ENCODE results near the gene BTBD9. TPM values are rescaled to one million over a fixed set of nuclear protein-coding genes. Genes with fewer than 3 reads are reported as not detected.

The BTBD9 gene
- total and polyA plus RNA-seq, 4 donors = 8.7 to 73.9 (median 28.3) TPM

DNA sequence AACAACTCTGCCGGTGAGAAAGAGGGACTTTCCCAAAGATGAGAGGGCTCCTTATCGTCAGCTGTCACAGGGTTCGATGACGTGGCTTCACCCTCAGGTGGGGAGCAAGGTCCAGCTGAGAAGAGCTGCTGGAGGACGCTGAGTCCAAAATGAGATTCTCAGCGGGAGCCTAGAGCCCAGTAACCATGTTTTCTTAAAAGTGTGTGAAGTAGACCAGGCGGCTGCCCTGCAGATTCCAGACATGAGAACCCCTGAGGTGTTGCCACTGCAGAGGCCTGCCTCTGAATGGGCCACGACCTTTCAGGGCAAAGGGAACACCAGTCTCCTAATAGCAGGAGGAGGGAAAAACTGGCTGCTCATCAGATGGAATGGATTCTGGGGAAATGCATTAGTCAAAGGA, 375.1 kb downstream of the BTBD9 start:
- DNase-seq (no peak), ATAC-seq (ENCODE audit: insufficient read depth, low FRiP score) (no peak)
- H3K27me3 ChIP-seq (ENCODE audit: control insufficient read depth in 3 of 3, insufficient read depth in 3 of 3, low read length in 2 of 3) = no peaks in the 10 kb centered on the region
- H3K9ac ChIP-seq (ENCODE audit: insufficient read depth in 1 of 2, low read length in 2 of 2) = no peak overlapping the region
- WGBS, 2 donors = 73 to 88% methylated on average over 8 of the region's 8 CpGs
- peaks cover 0 to 9% (median 3%) of the 10 kb centered on the region in 5 donors for H3K4me1 ChIP-seq (ENCODE audit: control insufficient read depth in 5 of 5, insufficient read depth in 5 of 5, low read length in 5 of 5)
- no peak overlapping the region for H3K27ac ChIP-seq (ENCODE audit: low read depth in 1 of 2, low read length in 1 of 2)
- TF ChIP-seq, protein P1, sequence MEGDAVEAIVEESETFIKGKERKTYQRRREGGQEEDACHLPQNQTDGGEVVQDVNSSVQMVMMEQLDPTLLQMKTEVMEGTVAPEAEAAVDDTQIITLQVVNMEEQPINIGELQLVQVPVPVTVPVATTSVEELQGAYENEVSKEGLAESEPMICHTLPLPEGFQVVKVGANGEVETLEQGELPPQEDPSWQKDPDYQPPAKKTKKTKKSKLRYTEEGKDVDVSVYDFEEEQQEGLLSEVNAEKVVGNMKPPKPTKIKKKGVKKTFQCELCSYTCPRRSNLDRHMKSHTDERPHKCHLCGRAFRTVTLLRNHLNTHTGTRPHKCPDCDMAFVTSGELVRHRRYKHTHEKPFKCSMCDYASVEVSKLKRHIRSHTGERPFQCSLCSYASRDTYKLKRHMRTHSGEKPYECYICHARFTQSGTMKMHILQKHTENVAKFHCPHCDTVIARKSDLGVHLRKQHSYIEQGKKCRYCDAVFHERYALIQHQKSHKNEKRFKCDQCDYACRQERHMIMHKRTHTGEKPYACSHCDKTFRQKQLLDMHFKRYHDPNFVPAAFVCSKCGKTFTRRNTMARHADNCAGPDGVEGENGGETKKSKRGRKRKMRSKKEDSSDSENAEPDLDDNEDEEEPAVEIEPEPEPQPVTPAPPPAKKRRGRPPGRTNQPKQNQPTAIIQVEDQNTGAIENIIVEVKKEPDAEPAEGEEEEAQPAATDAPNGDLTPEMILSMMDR (IDR thresholded peaks at IDR 0.05; ENCODE audit: control extremely low read depth, extremely low read depth) = no peak
- no peak overlapping the region for H3K4me3 ChIP-seq
- no peaks in the 10 kb centered on the region for H3K9me3 ChIP-seq (ENCODE audit: control insufficient read depth in 4 of 4, insufficient read depth in 3 of 4, low read length in 3 of 4)
- H3K36me3 ChIP-seq (ENCODE audit: control insufficient read depth in 4 of 4, insufficient read depth in 4 of 4, low read length in 4 of 4) = peaks cover 0 to 2% (median 0%) of the 10 kb centered on the region in 4 donors

DNA sequence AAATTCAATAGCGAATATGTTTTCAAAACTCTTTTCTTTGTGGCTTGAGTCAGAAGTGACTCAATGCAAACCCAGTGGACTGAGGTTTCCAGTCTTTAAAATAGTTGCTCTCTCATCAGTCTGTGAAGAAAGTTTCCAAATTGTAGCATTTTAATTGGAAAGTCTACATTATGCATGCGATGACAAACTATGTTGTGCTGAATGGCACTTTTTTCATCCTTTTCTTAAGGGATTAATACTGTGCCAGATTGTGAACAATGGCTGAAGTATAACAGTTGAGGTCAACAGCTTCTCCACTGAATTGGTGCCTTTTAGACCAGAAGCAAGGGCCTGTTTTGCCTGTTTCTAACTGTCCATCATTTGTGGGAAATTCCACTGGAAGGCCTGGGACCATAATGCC, 377.1 kb downstream of the BTBD9 start:
- H3K9ac ChIP-seq (ENCODE audit: insufficient read depth in 1 of 2, low read length in 2 of 2) = no peak overlapping the region
- 89 to 95% methylated on average over 2 of the region's 2 CpGs for WGBS, 2 donors
- ATAC-seq (ENCODE audit: insufficient read depth, low FRiP score) (no peak), DNase-seq (no peak)
- TF ChIP-seq, protein P1 (IDR thresholded peaks at IDR 0.05; ENCODE audit: control extremely low read depth, extremely low read depth) = no peak
- peak overlapping the region in 1 of 2 donors; percentile 69 for H3K27ac ChIP-seq (ENCODE audit: low read depth in 1 of 2, low read length in 1 of 2)
- H3K36me3 ChIP-seq (ENCODE audit: control insufficient read depth in 4 of 4, insufficient read depth in 4 of 4, low read length in 4 of 4) = peaks cover 0 to 3% (median under 1%) of the 10 kb centered on the region in 4 donors
- no peak overlapping the region for H3K4me3 ChIP-seq
- H3K9me3 ChIP-seq (ENCODE audit: control insufficient read depth in 4 of 4, insufficient read depth in 3 of 4, low read length in 3 of 4) = no peaks in the 10 kb centered on the region
- peaks cover 0 to 13% (median 0%) of the 10 kb centered on the region in 5 donors for H3K4me1 ChIP-seq (ENCODE audit: control insufficient read depth in 5 of 5, insufficient read depth in 5 of 5, low read length in 5 of 5)
- no peaks in the 10 kb centered on the region for H3K27me3 ChIP-seq (ENCODE audit: control insufficient read depth in 3 of 3, insufficient read depth in 3 of 3, low read length in 2 of 3)

DNA sequence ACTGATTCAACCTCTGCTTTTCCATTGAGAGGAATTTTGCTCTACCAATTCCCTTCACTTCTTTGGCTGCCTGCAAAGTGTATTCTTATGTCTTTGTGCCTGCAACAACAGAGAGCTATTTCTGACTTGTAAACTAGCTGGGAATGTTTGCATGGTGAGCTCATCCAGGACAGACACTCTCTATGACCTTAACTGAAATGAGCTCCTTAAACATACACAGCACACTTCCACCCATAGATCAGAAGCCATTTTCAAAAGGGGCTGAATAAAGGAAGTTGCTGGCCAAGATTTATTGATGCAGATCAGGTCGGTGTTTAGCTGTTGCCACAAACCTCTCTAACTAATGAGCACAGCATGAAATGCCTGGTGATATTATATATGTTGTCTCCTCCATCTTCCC, 377.7 kb downstream of the BTBD9 start:
- WGBS, 2 donors = 15 to 46% methylated on average over 1 of the region's 1 CpG
- H3K4me3 ChIP-seq = no peak overlapping the region
- DNase-seq (peak; percentile 17 to 70 (median 38)), ATAC-seq (ENCODE audit: insufficient read depth, low FRiP score) (no peak)
- no peaks in the 10 kb centered on the region for H3K27me3 ChIP-seq (ENCODE audit: control insufficient read depth in 3 of 3, insufficient read depth in 3 of 3, low read length in 2 of 3)
- peak overlapping the region in 1 of 2 donors; percentile 69 for H3K27ac ChIP-seq (ENCODE audit: low read depth in 1 of 2, low read length in 1 of 2)
- peaks cover 0 to 13% (median 0%) of the 10 kb centered on the region in 5 donors for H3K4me1 ChIP-seq (ENCODE audit: control insufficient read depth in 5 of 5, insufficient read depth in 5 of 5, low read length in 5 of 5)
- TF ChIP-seq, protein P1 (IDR thresholded peaks at IDR 0.05; ENCODE audit: control extremely low read depth, extremely low read depth) = no peak
- H3K9me3 ChIP-seq (ENCODE audit: control insufficient read depth in 4 of 4, insufficient read depth in 3 of 4, low read length in 3 of 4) = no peaks in the 10 kb centered on the region
- peaks cover 0 to 3% (median under 1%) of the 10 kb centered on the region in 4 donors for H3K36me3 ChIP-seq (ENCODE audit: control insufficient read depth in 4 of 4, insufficient read depth in 4 of 4, low read length in 4 of 4)
- no peak overlapping the region for H3K9ac ChIP-seq (ENCODE audit: insufficient read depth in 1 of 2, low read length in 2 of 2)

DNA sequence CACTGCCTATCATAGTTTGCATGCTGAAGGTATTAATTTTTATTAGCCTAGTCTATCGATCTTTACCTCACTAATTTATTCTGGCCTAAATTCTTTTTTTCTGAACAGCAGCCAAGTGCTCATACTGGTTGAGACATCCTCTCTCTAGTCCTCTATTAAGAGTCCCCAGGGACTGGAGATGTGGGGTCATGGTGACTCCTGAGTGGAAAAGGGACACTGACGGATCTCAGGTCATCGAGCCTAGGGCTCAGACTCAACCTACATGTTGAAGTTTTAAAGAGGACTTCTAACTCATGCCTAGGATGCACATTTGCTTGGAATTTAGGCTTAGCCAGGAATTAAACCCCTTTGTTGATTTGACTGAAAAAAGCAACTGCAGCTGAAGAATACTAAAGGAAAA, 378.1 kb downstream of the BTBD9 start:
- DNase-seq = no peak
- H3K9ac ChIP-seq (ENCODE audit: insufficient read depth in 1 of 2, low read length in 2 of 2) = no peak overlapping the region
- 75 to 92% methylated on average over 3 of the region's 3 CpGs for WGBS, 2 donors

More for the DNA sequence above, 378.1 kb downstream of the BTBD9 start:
- Histone ChIP-seq H3K4me3 (no peak overlapping the region), H3K36me3 (ENCODE audit: control insufficient read depth in 4 of 4, insufficient read depth in 4 of 4, low read length in 4 of 4) (peaks cover 0 to 3% (median under 1%) of the 10 kb centered on the region in 4 donors), H3K4me1 (ENCODE audit: control insufficient read depth in 5 of 5, insufficient read depth in 5 of 5, low read length in 5 of 5) (peaks cover 0 to 13% (median 0%) of the 10 kb centered on the region in 5 donors), H3K27ac (ENCODE audit: low read depth in 1 of 2, low read length in 1 of 2) (no peak overlapping the region), H3K9me3 (ENCODE audit: control insufficient read depth in 4 of 4, insufficient read depth in 3 of 4, low read length in 3 of 4) (no peaks in the 10 kb centered on the region), H3K27me3 (ENCODE audit: control insufficient read depth in 3 of 3, insufficient read depth in 3 of 3, low read length in 2 of 3) (no peaks in the 10 kb centered on the region)
- TF ChIP-seq, protein P1 (IDR thresholded peaks at IDR 0.05; ENCODE audit: control extremely low read depth, extremely low read depth) = no peak
- no peak for ATAC-seq (ENCODE audit: insufficient read depth, low FRiP score)
